Measurements from ENCODE around the gene PTPRM. TPM values are rescaled to one million over a fixed set of nuclear protein-coding genes. Genes with fewer than 3 reads are reported as not detected.

PTPRM gene
- polyA plus RNA-seq, 1 experiment: 81.1 TPM

DNA sequence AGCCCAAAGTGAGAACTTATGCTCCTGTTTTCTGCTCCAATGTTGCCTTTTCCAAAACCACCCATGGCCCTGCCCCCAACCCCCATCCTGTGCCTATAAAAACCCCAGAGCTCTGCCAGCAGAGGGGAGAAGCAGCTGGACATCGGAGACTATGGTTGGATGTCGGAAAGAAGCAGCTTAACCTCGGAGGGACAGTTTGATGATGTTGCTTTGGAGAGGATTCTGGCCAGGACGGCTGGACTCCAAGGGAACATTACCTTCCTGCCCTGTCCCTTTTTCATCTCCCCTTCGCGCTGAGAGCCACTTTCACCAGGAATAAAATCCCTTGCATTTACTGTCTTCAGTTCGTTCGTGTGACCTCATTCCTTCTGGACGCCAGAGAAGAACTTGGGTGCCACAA lies 158.4 kb downstream of the PTPRM start:
- no peaks in the 10 kb centered on the region for H3K27me3 ChIP-seq (ENCODE audit: control insufficient read depth, insufficient read depth, low read length)
- no peak overlapping the region for H3K4me3 ChIP-seq (ENCODE audit: low read depth, low read length)
- no peaks in the 10 kb centered on the region for H3K9me3 ChIP-seq (ENCODE audit: control insufficient read depth, insufficient read depth, low read length)
- H3K27ac ChIP-seq (ENCODE audit: low read depth, low read length): no peak overlapping the region
- TF ChIP-seq, protein P1, sequence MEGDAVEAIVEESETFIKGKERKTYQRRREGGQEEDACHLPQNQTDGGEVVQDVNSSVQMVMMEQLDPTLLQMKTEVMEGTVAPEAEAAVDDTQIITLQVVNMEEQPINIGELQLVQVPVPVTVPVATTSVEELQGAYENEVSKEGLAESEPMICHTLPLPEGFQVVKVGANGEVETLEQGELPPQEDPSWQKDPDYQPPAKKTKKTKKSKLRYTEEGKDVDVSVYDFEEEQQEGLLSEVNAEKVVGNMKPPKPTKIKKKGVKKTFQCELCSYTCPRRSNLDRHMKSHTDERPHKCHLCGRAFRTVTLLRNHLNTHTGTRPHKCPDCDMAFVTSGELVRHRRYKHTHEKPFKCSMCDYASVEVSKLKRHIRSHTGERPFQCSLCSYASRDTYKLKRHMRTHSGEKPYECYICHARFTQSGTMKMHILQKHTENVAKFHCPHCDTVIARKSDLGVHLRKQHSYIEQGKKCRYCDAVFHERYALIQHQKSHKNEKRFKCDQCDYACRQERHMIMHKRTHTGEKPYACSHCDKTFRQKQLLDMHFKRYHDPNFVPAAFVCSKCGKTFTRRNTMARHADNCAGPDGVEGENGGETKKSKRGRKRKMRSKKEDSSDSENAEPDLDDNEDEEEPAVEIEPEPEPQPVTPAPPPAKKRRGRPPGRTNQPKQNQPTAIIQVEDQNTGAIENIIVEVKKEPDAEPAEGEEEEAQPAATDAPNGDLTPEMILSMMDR (IDR thresholded peaks at IDR 0.05; ENCODE audit: low read depth, low read length): no peak
- ChIA-PET POLR2A (no interaction called here), CTCF (no interaction called here)
- DNase-seq (ENCODE audit: low read depth, low spot score): no peak

DNA sequence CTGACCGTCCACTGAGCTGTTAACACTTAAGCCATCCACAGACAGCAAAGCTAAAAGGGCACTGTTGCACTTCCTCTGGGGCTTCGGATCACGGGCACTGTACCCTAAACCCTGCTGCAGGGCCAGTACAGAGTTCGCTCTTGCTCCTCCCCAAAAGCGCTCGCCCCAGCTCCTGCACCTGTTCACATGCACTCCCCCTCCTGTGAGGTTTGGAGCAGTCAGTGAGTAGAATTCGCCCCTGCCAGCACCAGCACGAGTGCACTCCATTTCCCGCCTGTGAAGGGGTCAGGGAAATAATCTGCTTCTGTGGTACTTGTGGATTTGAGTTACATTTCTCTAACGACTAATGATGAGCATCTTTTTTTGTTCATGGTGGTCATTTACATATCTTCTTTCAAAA lies 158.8 kb downstream of the PTPRM start:
- DNase-seq (ENCODE audit: low read depth, low spot score): no peak
- no peaks in the 10 kb centered on the region for H3K9me3 ChIP-seq (ENCODE audit: control insufficient read depth, insufficient read depth, low read length)
- no peak overlapping the region for H3K4me3 ChIP-seq (ENCODE audit: low read depth, low read length)
- TF ChIP-seq, protein P1 (IDR thresholded peaks at IDR 0.05; ENCODE audit: low read depth, low read length): no peak
- H3K27me3 ChIP-seq (ENCODE audit: control insufficient read depth, insufficient read depth, low read length): no peaks in the 10 kb centered on the region
- no peak overlapping the region for H3K27ac ChIP-seq (ENCODE audit: low read depth, low read length)
- CTCF ChIA-PET: no interaction called here
- POLR2A ChIA-PET: no interaction called here

DNA sequence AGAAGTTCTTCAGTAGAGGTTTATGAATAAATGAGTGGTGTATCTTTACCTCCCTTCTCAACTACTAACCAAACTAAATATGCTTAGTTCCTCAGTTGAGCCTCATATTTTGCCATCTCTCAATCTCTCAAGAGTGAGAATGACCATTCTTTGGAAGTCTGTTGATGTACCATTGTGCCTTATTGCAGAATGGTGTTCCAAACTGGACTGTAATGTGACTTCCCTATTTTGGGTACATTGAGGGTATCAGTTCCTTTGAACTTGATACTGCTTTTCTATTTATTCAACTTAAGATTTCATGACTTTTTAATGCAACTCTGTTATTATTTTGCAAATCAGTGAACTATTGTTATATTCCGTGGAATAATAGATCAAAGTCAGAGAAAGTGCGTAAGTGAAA lies 159.4 kb downstream of the PTPRM start:
- H3K4me3 ChIP-seq (ENCODE audit: low read depth, low read length): no peak overlapping the region
- no peak overlapping the region for H3K27ac ChIP-seq (ENCODE audit: low read depth, low read length)
- POLR2A ChIA-PET: no interaction called here
- CTCF ChIA-PET: no interaction called here
- no peaks in the 10 kb centered on the region for H3K27me3 ChIP-seq (ENCODE audit: control insufficient read depth, insufficient read depth, low read length)
- TF ChIP-seq, protein P1 (IDR thresholded peaks at IDR 0.05; ENCODE audit: low read depth, low read length): no peak
- no peaks in the 10 kb centered on the region for H3K9me3 ChIP-seq (ENCODE audit: control insufficient read depth, insufficient read depth, low read length)
- no peak for DNase-seq (ENCODE audit: low read depth, low spot score)

DNA sequence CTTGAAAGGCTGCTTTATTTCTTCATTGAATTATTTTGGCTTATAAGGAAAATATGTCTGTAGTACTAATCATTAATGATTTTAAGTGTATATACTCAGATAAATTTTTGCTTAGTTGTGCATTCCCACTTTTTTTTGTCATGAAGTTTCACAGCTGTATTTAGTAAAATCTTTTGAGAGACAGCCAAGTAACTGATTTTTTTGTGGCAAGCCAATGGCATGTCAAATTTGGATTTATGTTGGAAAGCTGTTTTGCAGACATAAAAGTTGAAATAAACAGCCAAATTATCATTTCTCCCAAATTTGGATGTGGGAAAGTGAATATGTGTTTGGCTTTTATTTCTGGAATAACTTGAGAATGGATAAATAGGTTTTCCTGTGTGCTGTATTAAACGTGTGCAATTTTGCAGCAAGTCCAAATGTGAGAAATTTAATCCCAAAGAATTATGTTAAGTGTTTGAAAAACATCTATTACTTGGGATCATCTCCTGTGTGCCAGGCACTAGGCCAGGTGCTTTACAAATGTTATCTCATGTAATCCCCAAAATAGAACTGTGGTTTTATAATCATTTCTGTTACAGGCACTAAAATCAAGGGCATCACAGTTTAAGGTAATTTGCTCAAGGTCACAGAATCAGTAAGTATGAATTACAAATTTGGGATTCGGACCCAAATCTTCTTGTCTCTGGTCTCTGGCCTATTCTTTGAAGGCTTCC lies 160.4 kb downstream of the PTPRM start:
- DNase-seq (ENCODE audit: low read depth, low spot score): no peak
- no peaks in the 10 kb centered on the region for H3K27me3 ChIP-seq (ENCODE audit: control insufficient read depth, insufficient read depth, low read length)
- CTCF ChIA-PET: no interaction called here
- H3K9me3 ChIP-seq (ENCODE audit: control insufficient read depth, insufficient read depth, low read length): no peaks in the 10 kb centered on the region
- no peak overlapping the region for H3K4me3 ChIP-seq (ENCODE audit: low read depth, low read length)
- POLR2A ChIA-PET: no interaction called here
- TF ChIP-seq, protein P1 (IDR thresholded peaks at IDR 0.05; ENCODE audit: low read depth, low read length): no peak
- H3K27ac ChIP-seq (ENCODE audit: low read depth, low read length): no peak overlapping the region

DNA sequence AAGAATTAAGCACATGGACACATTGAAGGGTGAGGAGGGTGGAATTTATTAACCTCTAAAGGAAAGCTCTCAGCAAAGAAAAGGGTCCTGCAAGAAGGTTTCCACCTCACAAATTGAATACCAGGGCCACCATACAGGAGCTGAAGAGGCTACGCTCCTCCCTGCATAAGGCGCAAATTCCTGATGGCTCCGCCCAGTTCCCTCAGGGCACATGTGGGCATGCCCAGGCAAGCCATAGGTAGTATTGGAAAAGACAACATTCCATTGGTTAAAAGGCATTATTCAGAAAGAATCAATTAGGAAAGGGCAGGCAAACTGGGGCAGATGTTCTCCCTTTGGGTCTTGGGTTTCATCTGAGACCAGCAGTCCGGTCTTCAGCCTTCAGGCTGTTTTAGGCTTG lies 161.2 kb downstream of the PTPRM start:
- ChIA-PET POLR2A (no interaction called here), CTCF (no interaction called here)
- no peaks in the 10 kb centered on the region for H3K9me3 ChIP-seq (ENCODE audit: control insufficient read depth, insufficient read depth, low read length)
- no peak for DNase-seq (ENCODE audit: low read depth, low spot score)
- H3K27me3 ChIP-seq (ENCODE audit: control insufficient read depth, insufficient read depth, low read length): no peaks in the 10 kb centered on the region
- TF ChIP-seq, protein P1 (IDR thresholded peaks at IDR 0.05; ENCODE audit: low read depth, low read length): no peak
- no peak overlapping the region for H3K4me3 ChIP-seq (ENCODE audit: low read depth, low read length)
- no peak overlapping the region for H3K27ac ChIP-seq (ENCODE audit: low read depth, low read length)
